Middle frontal gyrus (tissue), 1 donor: ENCODE data around the gene C15orf61.

Experiments used
- DNase-seq: peaks from one replicate; pipeline ENCODE4 v3.0.0-alpha.2; 2015; ENCODE audit warnings: low spot score; ENCODE audit errors: extremely low spot score

Gene C15orf61

DNA sequence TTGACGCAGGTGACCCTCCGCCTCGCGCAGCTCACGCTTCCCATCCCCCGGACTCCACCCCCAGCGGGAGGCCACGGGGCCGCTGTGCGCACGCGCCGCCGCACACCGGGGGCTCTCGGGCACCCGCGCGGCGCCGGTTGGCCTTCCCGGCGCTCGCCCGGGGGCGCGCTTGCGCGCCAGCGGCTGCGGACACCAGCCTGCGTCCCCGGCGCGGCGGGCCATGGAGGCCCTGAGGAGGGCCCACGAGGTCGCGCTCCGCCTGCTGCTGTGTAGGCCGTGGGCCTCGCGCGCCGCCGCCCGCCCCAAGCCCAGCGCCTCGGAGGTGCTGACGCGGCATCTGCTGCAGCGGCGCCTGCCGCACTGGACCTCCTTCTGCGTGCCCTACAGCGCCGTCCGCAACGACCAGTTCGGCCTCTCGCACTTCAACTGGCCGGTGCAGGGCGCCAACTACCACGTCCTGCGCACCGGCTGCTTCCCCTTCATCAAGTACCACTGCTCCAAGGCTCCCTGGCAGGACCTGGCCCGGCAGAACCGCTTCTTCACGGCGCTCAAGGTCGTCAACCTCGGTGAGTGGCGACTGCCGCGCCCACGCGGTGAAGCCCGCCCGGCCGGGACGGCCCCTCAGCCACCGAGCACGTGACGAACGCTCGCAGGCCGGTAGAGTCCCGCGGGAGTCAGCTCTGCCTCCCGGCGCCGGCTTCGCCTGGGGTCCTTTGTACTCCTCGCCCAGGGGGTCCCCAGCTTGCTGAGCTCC, at the start of gene C15orf61:
C15orf61 (plus strand) TSS at position 103 of the 754 bp plus-strand sequence; CDS start at position 221, 118 bp downstream.
- peak; percentile 71 for DNase-seq

DNA sequence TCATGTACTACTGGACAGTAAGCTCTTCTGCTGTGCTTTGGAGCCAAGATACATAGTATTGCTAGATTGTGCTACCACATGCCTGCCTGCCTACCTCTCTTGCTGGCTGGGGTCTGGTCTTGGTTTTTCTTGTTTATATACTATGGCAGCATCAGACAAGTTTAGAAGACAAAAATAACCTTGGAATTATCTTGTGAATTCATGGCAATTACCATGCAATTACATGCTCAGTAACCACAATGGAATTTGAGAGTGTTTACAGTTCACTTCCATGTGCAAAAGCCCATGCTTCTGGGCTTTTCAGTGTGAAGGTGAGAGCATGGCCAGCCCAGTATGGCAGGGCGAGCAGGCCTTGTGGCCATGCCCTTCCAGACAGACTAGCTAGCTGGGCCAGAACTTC, 48.0 kb upstream of the C15orf61 start:
- no peak for DNase-seq

GRCh38 chr15:67474405-67475110, 46.4 kb upstream of the C15orf61 start:
- no peak for DNase-seq

GRCh38 chr15:67479781-67480505, 41.0 kb upstream of the C15orf61 start:
- no peak for DNase-seq

GRCh38 chr15:67480741-67481140, 40.2 kb upstream of the C15orf61 start:
- no peak for DNase-seq

GRCh38 chr15:67481680-67482079, 39.3 kb upstream of the C15orf61 start:
- no peak for DNase-seq

DNA sequence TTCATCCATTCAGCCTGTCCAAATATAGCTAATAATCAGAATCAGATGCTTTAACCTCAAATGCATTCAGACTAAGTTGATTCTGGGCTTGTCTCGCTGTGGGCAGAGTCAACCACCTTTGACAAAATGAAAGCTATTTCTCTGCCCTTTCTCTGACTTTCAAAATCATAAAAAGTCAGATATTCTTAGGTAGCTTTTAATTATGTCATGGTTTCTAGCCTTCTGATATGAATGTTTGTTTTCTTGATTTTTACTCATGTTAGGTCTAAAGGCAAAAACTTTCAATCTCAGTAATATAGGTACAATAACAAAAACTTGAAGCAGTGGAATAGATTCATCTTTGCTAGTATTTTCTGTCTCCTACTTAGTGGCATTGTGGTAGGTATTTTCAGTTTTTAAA, 25.3 kb upstream of the C15orf61 start:
- no peak for DNase-seq

DNA sequence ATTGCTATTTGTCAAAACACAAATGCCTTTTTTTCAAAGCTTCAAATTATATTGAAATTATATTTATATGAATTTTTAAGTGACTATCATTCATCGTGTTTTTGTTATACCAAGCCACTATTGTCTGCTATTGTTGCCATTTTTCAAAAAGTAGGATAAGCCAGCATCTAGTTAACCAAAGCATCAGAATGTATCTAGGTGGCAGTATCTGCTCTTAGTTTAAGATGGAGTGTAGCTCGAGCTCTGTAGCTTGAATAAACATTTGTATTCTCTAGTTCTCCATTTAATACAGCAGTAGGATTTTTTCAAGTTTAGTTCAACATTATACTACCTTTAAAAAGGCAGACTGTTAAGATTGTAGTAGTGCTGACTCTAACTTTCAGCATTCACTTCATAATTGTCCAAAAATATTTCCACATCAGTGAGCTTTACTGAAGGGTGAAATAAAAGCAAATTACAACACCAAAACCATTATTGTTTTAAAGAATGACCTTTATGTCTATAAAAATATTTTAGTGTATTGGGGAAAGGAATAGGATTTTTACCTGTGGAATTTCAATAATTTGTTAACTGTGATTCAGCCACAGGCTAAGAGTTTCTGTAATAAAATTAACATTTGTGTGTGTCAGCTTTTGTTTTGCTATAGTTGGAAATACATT, 19.6 kb upstream of the C15orf61 start:
- no peak for DNase-seq

DNA sequence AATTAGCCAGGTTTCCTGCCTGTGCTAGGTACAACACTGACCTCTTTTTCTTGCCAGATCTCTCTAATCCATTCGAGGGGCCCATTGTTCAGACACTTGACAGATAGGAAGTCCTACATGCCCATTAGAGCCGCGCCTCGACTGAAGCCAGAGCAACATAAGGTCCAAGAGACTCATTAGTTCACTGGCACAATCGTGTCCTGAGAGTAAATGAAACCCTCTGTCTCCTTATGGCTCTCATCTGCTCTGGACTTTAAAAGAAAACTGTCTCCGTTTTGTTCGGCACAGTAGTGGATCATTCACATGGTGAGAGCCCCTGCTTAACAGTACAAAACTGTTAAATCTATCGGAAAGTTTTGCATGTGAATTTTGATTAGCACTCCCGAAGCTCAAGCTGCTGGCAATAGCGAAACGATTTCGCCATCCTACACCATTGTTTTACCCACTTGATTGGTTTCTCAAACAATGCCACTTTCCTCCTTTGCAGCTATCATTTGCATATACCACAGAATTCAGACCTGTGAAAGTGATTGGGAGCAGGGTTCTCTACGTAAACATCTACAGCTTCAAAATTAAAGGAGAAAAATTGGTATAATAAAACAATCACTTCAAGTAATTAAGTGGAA, 19.0 kb upstream of the C15orf61 start:
- no peak for DNase-seq

- DNase-seq = no peak
Observed at GRCh38 chr15:67504056-67504455, 16.9 kb upstream of the C15orf61 start.

GRCh38 chr15:67504796-67505195, 16.1 kb upstream of the C15orf61 start:
- DNase-seq = no peak

GRCh38 chr15:67505675-67506572, 15.0 kb upstream of the C15orf61 start:
- no peak for DNase-seq

GRCh38 chr15:67506775-67507747, 13.9 kb upstream of the C15orf61 start:
- no peak for DNase-seq

- no peak for DNase-seq
Observed at GRCh38 chr15:67508407-67508806, 12.5 kb upstream of the C15orf61 start.

- DNase-seq = no peak
Observed at GRCh38 chr15:67509918-67510317, 11.0 kb upstream of the C15orf61 start.

GRCh38 chr15:67510597-67511190, 10.2 kb upstream of the C15orf61 start:
- no peak for DNase-seq

DNA sequence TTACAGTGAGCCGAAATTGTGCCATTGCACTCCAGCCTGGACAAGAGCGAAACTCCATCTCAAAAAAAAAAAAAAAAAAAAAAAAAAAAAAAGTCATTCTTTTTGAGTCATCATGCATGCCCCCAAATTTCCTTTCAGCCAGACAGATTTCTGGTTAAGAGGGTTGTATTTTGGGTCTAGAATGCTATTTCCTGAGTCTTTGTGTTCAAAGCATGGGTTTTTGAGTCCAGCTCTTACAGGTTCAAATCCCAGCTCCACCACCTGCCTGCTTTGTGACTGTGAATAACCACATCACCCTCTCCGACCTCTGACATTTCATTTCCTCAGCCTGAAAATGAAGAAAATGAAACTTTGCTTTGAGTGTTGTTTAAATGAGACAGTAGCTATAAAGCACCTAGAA, 9.3 kb upstream of the C15orf61 start:
- no peak for DNase-seq

DNA sequence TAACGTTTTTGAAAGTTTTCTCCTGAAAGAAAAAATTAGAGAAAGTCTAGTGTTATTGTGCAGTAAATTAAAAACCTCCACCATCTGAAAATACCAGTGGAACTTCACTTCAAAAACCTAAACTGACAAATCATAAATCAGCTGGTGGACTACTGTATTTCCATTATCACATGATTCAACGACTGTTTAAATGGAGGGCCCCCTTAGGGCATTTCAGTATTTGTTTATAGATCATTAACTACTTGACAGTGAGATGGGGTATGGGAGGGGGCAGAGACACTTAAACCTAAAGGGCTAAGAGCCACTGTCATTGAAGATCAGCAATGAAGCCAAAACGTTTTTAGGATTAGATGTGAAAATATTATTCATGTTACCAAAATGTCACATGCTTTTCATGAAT, 8.8 kb upstream of the C15orf61 start:
- DNase-seq = no peak
